ENCODE results near the gene FBXL20. TPM values are rescaled to one million over a fixed set of nuclear protein-coding genes. Genes with fewer than 3 reads are reported as not detected.
A peak's percentile ranks its signal among the peaks of the same experiment; 100 is the strongest.

FBXL20 gene
- total and polyA plus RNA-seq, 2 experiments from 2014 or later = 9.7 to 11.3 TPM

- H3K36me3 ChIP-seq (ENCODE audit: low read depth) = no peaks in the 10 kb centered on the region
- H3K27ac ChIP-seq = no peak overlapping the region
- H2AFZ ChIP-seq = no peak overlapping the region
- H3F3A ChIP-seq (ENCODE audit: insufficient read depth) = no peaks in the 10 kb centered on the region
- in situ Hi-C loops (cut with MboI) = no loop called here
- DNase-seq = no peak
- H3K79me2 ChIP-seq (ENCODE audit: insufficient read depth) = no peaks in the 10 kb centered on the region
- no peaks in the 10 kb centered on the region for H4K20me1 ChIP-seq (ENCODE audit: insufficient read depth)
- TF ChIP-seq EZH2 (IDR thresholded peaks at IDR 0.05; ENCODE audit: insufficient read depth, poor library complexity, severe bottlenecking) = no peak
- TF ChIP-seq EZH2phosphoT487 (IDR thresholded peaks at IDR 0.05; ENCODE audit: insufficient read depth, low read depth) = no peak
- 52 to 61% methylated on average over 5 of the region's 5 CpGs for WGBS, 2 experiments (ENCODE audit: low coverage in 1 of 2, low lambda C conversion rate in 2 of 2, missing lambda C conversion rate in 2 of 2)
- H3K4me2 ChIP-seq (ENCODE audit: unreplicated experiment) = no peak overlapping the region
- no peak overlapping the region for H3K4me3 ChIP-seq
- H3K9ac ChIP-seq = no peak overlapping the region
- no peaks in the 10 kb centered on the region for H3K27me3 ChIP-seq (replicated peaks; ENCODE audit: insufficient read depth)
- H3K4me1 ChIP-seq (ENCODE audit: insufficient read depth) = peaks cover 4% of the 10 kb centered on the region
- H3K9me2 ChIP-seq (ENCODE audit: insufficient read depth) = no peaks in the 10 kb centered on the region
- H3K9me3 ChIP-seq (ENCODE audit: low read depth) = no peaks in the 10 kb centered on the region
Measured at GRCh38 chr17:39236450-39236927, 164.9 kb downstream of the FBXL20 start.

GRCh38 chr17:39235555-39236449, 165.6 kb downstream of the FBXL20 start:
- peak; percentile 76 for DNase-seq
- Histone ChIP-seq H3K9me2 (ENCODE audit: insufficient read depth) (no peaks in the 10 kb centered on the region), H3K27me3 (replicated peaks; ENCODE audit: insufficient read depth) (no peaks in the 10 kb centered on the region), H3F3A (ENCODE audit: insufficient read depth) (no peaks in the 10 kb centered on the region), H3K9me3 (ENCODE audit: low read depth) (no peaks in the 10 kb centered on the region), H3K27ac (no peak overlapping the region), H3K4me1 (ENCODE audit: insufficient read depth) (peaks cover 5% of the 10 kb centered on the region), H4K20me1 (ENCODE audit: insufficient read depth) (no peaks in the 10 kb centered on the region), H3K4me3 (no peak overlapping the region), H3K36me3 (ENCODE audit: low read depth) (no peaks in the 10 kb centered on the region), H3K79me2 (ENCODE audit: insufficient read depth) (no peaks in the 10 kb centered on the region), H3K4me2 (ENCODE audit: unreplicated experiment) (no peak overlapping the region), H2AFZ (no peak overlapping the region), H3K9ac (no peak overlapping the region)
- TF ChIP-seq EZH2 (IDR thresholded peaks at IDR 0.05; ENCODE audit: insufficient read depth, poor library complexity, severe bottlenecking) (no peak), EZH2phosphoT487 (IDR thresholded peaks at IDR 0.05; ENCODE audit: insufficient read depth, low read depth) (no peak)
- WGBS, 2 experiments (ENCODE audit: low coverage in 1 of 2, low lambda C conversion rate in 2 of 2, missing lambda C conversion rate in 2 of 2) = 25 to 28% methylated on average over 18 of the region's 18 CpGs
- in situ Hi-C loops (cut with MboI) = no loop called here

- no peaks in the 10 kb centered on the region for H3K9me2 ChIP-seq (ENCODE audit: insufficient read depth)
- 9 to 11% methylated on average over 19 to 22 of the region's 22 CpGs for WGBS, 2 experiments (ENCODE audit: low coverage in 1 of 2, low lambda C conversion rate in 2 of 2, missing lambda C conversion rate in 2 of 2)
- DNase-seq = peak; percentile 77
- H3K36me3 ChIP-seq (ENCODE audit: low read depth) = no peaks in the 10 kb centered on the region
- H4K20me1 ChIP-seq (ENCODE audit: insufficient read depth) = no peaks in the 10 kb centered on the region
- H3K9ac ChIP-seq = peak overlapping the region; percentile 49
- H3K27ac ChIP-seq = no peak overlapping the region
- H3K4me2 ChIP-seq (ENCODE audit: unreplicated experiment) = peak overlapping the region; percentile 69
- no peaks in the 10 kb centered on the region for H3K9me3 ChIP-seq (ENCODE audit: low read depth)
- H3F3A ChIP-seq (ENCODE audit: insufficient read depth) = 0 out of 2 replicates have a peak, but pooled peaks cover 5% of the 10 kb centered on the region
- no peaks in the 10 kb centered on the region for H3K27me3 ChIP-seq (replicated peaks; ENCODE audit: insufficient read depth)
- H3K79me2 ChIP-seq (ENCODE audit: insufficient read depth) = no peaks in the 10 kb centered on the region
- peaks cover 13% of the 10 kb centered on the region for H3K4me1 ChIP-seq (ENCODE audit: insufficient read depth)
- H3K4me3 ChIP-seq = peak overlapping the region; percentile 56
- peak overlapping the region; percentile 71 for H2AFZ ChIP-seq
- in situ Hi-C loops (cut with MboI) = no loop called here
- TF ChIP-seq EZH2phosphoT487 (IDR thresholded peaks at IDR 0.05; ENCODE audit: insufficient read depth, low read depth) (no peak), EZH2 (IDR thresholded peaks at IDR 0.05; ENCODE audit: insufficient read depth, poor library complexity, severe bottlenecking) (no peak)
Measured at GRCh38 chr17:39231591-39232551, 169.6 kb downstream of the FBXL20 start.

- 40 to 46% methylated on average over 10 of the region's 10 CpGs for WGBS, 2 experiments (ENCODE audit: low coverage in 1 of 2, low lambda C conversion rate in 2 of 2, missing lambda C conversion rate in 2 of 2)
- Histone ChIP-seq H3K4me2 (ENCODE audit: unreplicated experiment) (no peak overlapping the region), H3K9ac (peak overlapping the region; percentile 49; the same call in 1 of the 2 replicates), H4K20me1 (ENCODE audit: insufficient read depth) (no peaks in the 10 kb centered on the region), H3K36me3 (ENCODE audit: low read depth) (no peaks in the 10 kb centered on the region), H3K9me3 (ENCODE audit: low read depth) (no peaks in the 10 kb centered on the region), H3K27ac (no peak overlapping the region), H3K79me2 (ENCODE audit: insufficient read depth) (no peaks in the 10 kb centered on the region), H3K4me3 (no peak overlapping the region), H3K4me1 (ENCODE audit: insufficient read depth) (peaks cover 13% of the 10 kb centered on the region), H3F3A (ENCODE audit: insufficient read depth) (0 out of 2 replicates have a peak, but pooled peaks cover 5% of the 10 kb centered on the region), H3K27me3 (replicated peaks; ENCODE audit: insufficient read depth) (peaks cover 4% of the 10 kb centered on the region; the same call in 1 of the 2 replicates), H3K9me2 (ENCODE audit: insufficient read depth) (no peaks in the 10 kb centered on the region), H2AFZ (no peak overlapping the region)
- in situ Hi-C loops (cut with MboI) = no loop called here
- no peak for DNase-seq
- TF ChIP-seq EZH2 (IDR thresholded peaks at IDR 0.05; ENCODE audit: insufficient read depth, poor library complexity, severe bottlenecking) = no peak
- no peak for TF ChIP-seq EZH2phosphoT487 (IDR thresholded peaks at IDR 0.05; ENCODE audit: insufficient read depth, low read depth)
Measured at GRCh38 chr17:39231091-39231561, 170.3 kb downstream of the FBXL20 start.

All from GM23248 (cell line).